ENCODE data around the gene RSPRY1.

RSPRY1 gene

DNA sequence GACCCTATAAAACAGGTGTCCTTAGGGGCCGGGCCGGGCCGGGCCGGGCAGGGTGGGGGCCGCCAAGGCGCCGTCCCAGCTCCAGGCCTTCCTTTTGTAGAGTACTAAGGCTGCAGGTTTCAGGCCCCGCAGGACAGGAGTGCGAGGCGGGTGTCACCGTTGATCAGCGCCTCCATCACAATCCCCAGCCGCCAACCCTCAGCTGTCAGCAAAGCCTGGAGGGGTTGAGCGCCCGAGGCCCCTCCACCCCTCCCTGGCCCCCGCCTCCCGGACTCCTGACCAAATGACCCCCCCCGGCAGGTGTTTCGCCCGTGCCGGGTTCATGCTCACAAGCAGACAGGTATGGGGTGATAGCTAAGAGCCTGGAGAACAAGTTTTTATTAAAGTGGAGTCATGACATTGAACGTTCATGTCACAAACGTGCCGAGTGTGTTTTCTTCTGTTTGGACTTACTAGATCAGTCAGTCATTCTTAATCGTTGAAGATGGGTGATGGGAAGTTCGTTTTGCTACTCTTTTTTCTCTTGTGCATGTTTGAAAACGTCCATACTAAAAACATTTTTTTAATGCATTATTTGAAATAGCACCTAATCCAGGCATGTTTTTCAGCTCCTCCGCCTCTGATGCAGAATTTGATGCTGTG lies 59.5 kb downstream of the RSPRY1 start:
- TF ChIP-seq, protein P1, sequence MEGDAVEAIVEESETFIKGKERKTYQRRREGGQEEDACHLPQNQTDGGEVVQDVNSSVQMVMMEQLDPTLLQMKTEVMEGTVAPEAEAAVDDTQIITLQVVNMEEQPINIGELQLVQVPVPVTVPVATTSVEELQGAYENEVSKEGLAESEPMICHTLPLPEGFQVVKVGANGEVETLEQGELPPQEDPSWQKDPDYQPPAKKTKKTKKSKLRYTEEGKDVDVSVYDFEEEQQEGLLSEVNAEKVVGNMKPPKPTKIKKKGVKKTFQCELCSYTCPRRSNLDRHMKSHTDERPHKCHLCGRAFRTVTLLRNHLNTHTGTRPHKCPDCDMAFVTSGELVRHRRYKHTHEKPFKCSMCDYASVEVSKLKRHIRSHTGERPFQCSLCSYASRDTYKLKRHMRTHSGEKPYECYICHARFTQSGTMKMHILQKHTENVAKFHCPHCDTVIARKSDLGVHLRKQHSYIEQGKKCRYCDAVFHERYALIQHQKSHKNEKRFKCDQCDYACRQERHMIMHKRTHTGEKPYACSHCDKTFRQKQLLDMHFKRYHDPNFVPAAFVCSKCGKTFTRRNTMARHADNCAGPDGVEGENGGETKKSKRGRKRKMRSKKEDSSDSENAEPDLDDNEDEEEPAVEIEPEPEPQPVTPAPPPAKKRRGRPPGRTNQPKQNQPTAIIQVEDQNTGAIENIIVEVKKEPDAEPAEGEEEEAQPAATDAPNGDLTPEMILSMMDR (IDR thresholded peaks at IDR 0.05; ENCODE audit: extremely low read depth, insufficient read depth, missing control alignments): no peak
- in situ Hi-C loops (cut with MboI; ENCODE audit: low pct_unique_long_range_greater_than_20kb, low sequenced_read_pairs, unreplicated experiment): no loop called here
- peak; percentile 60 for DNase-seq (ENCODE audit: low spot score)

DNA sequence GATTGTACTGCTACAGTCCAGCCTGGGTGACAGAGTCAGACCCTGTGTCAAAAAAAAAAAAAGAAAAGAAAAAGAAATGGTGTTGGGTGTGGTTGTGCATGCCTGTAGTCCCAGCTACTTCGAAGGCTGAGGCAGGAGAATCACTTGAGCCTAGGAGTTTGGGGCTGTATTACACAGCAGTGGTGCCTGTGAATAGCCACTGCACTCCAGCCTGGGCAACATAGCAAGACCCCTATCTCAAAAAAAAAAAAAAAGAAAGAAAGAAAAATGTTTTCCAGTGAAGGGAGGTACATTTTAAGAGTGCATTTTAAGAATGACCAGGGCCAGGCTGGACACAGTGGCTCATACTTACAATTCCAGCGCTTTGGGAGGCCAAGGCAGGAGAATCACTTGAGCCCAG lies 65.2 kb downstream of the RSPRY1 start:
- TF ChIP-seq, protein P1 (IDR thresholded peaks at IDR 0.05; ENCODE audit: extremely low read depth, insufficient read depth, missing control alignments): no peak
- in situ Hi-C loops (cut with MboI; ENCODE audit: low pct_unique_long_range_greater_than_20kb, low sequenced_read_pairs, unreplicated experiment): no loop called here
- DNase-seq (ENCODE audit: low spot score): no peak

DNA sequence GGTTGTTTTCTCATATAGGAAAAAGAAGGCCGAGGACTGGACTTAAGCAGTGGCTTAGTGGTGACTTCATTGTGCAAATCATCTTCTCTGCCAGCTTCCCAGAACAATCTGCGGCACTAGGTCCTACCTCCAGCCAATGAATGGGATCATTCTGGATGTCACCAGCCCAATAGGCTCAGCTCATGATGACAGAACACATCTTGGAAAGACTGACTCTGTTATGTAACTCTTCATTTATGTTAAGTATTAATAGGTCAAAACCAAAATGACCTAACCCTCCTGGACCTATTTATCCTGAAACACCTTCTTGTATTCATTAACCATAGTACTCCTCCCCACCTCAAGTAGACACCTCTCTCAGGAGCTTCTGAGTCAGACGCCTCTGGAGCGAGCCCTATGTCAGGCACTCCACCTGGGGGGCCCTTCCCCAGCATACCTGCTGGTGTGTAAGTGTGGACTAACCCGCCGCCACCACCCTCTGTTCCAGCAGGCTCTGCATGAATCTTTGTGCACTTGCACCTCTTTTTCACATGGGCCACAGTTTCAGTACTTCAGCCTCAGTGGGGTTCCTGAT lies 66.1 kb downstream of the RSPRY1 start:
- in situ Hi-C loops (cut with MboI; ENCODE audit: low pct_unique_long_range_greater_than_20kb, low sequenced_read_pairs, unreplicated experiment): no loop called here
- TF ChIP-seq, protein P1 (IDR thresholded peaks at IDR 0.05; ENCODE audit: extremely low read depth, insufficient read depth, missing control alignments): no peak
- no peak for DNase-seq (ENCODE audit: low spot score)

DNA sequence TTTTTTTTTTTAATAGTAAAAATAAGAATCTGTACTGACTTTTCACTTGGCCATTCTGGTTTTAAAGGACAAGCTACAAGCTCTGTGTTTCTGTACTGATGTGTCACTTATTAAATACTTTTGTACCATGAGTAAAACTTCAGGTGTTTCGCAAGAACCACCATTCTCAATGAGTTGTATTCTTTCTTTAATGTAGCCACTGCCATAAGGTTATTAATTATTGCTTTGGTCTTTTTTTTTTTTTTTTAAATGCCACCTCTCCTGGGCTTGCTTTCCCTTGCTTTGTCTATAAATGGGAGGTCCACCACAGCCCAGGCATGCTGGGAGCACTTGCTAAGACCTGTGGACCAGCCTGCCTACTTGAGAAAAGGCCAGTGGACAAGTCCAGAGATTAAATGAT lies 67.3 kb downstream of the RSPRY1 start:
- DNase-seq (ENCODE audit: low spot score): no peak
- in situ Hi-C loops (cut with MboI; ENCODE audit: low pct_unique_long_range_greater_than_20kb, low sequenced_read_pairs, unreplicated experiment): no loop called here
- TF ChIP-seq, protein P1 (IDR thresholded peaks at IDR 0.05; ENCODE audit: extremely low read depth, insufficient read depth, missing control alignments): no peak

DNA sequence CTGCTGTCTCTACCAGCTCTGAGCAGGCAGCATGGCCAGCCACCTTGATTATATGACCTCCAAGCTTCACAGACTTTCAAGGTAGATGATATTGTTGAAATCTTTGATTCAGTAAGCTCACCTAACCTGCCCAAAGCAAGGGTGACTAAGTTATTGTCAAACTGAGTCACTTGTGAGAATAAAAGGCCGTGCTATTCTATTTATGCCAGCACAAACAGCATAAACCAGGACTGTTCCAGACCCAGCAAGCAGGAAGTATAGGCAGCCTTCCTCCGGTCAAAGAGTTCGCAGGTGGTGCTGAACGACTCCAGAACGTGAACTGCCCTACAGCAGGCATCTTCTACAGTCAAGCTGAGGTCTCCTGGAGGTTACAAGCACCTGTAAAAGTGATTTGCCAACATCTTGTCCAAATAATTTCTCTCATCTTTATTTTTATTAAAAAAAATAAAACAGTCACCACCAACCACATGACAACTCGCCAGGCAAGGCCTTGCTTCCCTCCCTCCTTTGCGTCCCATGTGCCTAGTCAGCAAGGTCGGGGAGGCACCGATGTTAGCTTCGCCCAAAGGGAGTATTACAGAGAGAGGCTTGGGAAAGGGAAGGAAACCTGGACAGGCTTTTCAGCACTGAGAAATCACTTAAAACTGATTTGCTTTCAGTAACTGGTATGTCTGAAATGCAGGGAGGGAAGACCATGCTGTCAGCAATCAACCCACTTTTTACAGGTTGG lies 69.7 kb downstream of the RSPRY1 start:
- no peak for DNase-seq (ENCODE audit: low spot score)
- TF ChIP-seq, protein P1 (IDR thresholded peaks at IDR 0.05; ENCODE audit: extremely low read depth, insufficient read depth, missing control alignments): no peak
- in situ Hi-C loops (cut with MboI; ENCODE audit: low pct_unique_long_range_greater_than_20kb, low sequenced_read_pairs, unreplicated experiment): no loop called here

DNA sequence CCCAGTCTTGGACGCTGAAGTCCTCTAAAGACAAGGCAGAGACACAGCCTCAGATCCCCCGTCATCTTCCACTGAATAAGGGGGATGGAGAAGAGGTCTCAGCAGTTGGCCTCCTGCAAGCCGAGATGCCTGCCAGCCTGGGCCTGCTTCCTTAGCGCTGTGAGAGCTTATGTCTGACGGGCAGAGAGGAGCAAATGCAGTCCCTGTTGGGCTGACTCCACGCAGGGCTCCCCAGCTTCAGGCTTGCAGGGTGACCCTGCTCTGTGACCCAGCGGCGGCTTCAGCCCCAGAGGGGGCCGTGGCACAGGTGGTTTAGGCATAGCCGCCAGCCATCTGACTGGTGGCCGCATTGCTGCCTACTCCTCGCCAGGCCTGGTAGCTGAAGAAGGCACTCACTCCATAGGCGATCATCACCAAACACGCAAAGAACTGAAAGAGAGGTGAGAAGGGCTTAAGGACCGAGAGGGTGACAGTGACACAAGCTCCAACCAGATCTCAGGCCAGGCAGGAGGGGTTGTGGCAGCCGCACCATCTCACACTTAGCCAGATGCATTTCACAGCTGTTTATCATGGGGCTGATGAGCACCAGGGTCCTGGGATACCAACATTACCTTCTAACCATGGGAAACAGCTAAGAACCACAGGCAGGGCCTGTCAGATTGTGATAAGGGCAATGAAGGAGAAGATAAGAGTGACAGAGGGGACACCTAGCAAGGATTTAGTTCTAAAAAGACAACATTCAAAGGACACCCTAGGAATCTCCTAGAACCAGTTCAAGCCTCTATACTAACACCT lies 70.7 kb downstream of the RSPRY1 start:
- in situ Hi-C loops (cut with MboI; ENCODE audit: low pct_unique_long_range_greater_than_20kb, low sequenced_read_pairs, unreplicated experiment): no loop called here
- TF ChIP-seq, protein P1 (IDR thresholded peaks at IDR 0.05; ENCODE audit: extremely low read depth, insufficient read depth, missing control alignments): no peak
- no peak for DNase-seq (ENCODE audit: low spot score)
